OCI-LY7 (cell line): ENCODE results near the gene DCC. TPM values are rescaled to one million over a fixed set of nuclear protein-coding genes. Genes with fewer than 3 reads are reported as not detected.

Source experiments
- Bru-seq: library from RNA; stranded (reverse); fragments of 400-500 nt; gene quantifications from one replicate; lab custom pipeline; 2021; lab: Mats Ljungman, UMichigan
- BruChase-seq, 2 experiments: library from RNA; stranded (reverse); fragments of 400-500 nt; gene quantifications; one replicate each; lab custom pipeline; 2021; lab: Mats Ljungman, UMichigan
- BruUV-seq: library from RNA; stranded (reverse); fragments of 400-500 nt; replicated peaks from 2 replicates; lab custom pipeline; 2021; lab: Mats Ljungman, UMichigan
- CTCF ChIA-PET: fragments of 300-600 bp; sonication (Branson Sonifier 250); formaldehyde crosslinking; loops from one replicate; lab custom pipeline; 2022; ENCODE audit warnings: antibody characterized with exemption; ENCODE audit not compliant: unreplicated experiment; lab: Charles Lee
- POLR2A ChIA-PET: fragments of 300-600 bp; sonication (Branson Sonifier 250); formaldehyde crosslinking; loops from one replicate; lab custom pipeline; 2022; ENCODE audit warnings: antibody characterized with exemption; lab: Charles Lee
- DNase-seq: peaks from one replicate; pipeline ENCODE4 v3.0.0-alpha.2; 2015; ENCODE audit warnings: low spot score
- H2AFZ ChIP-seq: fragments of 200-600 bp; sonication (generic), shearing (Covaris generic); 2 replicates; pipeline ENCODE4 v1.6.1; 2014; ENCODE audit warnings: mild to moderate bottlenecking, antibody characterized with exemption, low read length, moderate library complexity
- H3K27ac ChIP-seq: fragments of 200-600 bp; sonication (generic); 2 replicates; pipeline ENCODE4 v1.5.1; 2014; ENCODE audit warnings: mixed run types, low read depth, mild to moderate bottlenecking, moderate library complexity, low read length, inconsistent platforms; ENCODE audit not compliant: poor library complexity, severe bottlenecking
- H3K36me3 ChIP-seq: fragments of 200-600 bp; sonication (generic); 2 replicates; pipeline ENCODE4 v1.6.1; 2014; ENCODE audit warnings: mild to moderate bottlenecking, antibody characterized with exemption, low read length, moderate library complexity, mixed read lengths; ENCODE audit not compliant: insufficient read depth
- H3K4me1 ChIP-seq: fragments of 200-600 bp; sonication (generic); 2 replicates; pipeline ENCODE4 v1.5.1; 2014; ENCODE audit warnings: mild to moderate bottlenecking, low read length; ENCODE audit not compliant: insufficient read depth, poor library complexity, severe bottlenecking
- H3K4me2 ChIP-seq: fragments of 200-600 bp; sonication (generic); 2 replicates; pipeline ENCODE4 v1.6.1; 2014; ENCODE audit warnings: mild to moderate bottlenecking, low read length
- H3K4me3 ChIP-seq: fragments of 200-600 bp; sonication (generic); 2 replicates; pipeline ENCODE4 v1.5.1; 2014; ENCODE audit warnings: mild to moderate bottlenecking, low read depth, low read length; ENCODE audit not compliant: poor library complexity, severe bottlenecking
- H3K79me2 ChIP-seq: fragments of 200-600 bp; sonication (generic); 2 replicates; pipeline ENCODE4 v1.6.1; 2016; ENCODE audit warnings: low read depth, mild to moderate bottlenecking, low read length, moderate library complexity, mixed read lengths; ENCODE audit not compliant: insufficient read depth
- H3K9me2 ChIP-seq: fragments of 200-600 bp; sonication (generic); 2 replicates; pipeline ENCODE4 v1.6.1; 2016; ENCODE audit warnings: mild to moderate bottlenecking, low read length, mixed read lengths; ENCODE audit not compliant: insufficient read depth
- H3K9me3 ChIP-seq: fragments of 200-600 bp; sonication (generic); 2 replicates; pipeline ENCODE4 v1.6.1; 2014; ENCODE audit warnings: mild to moderate bottlenecking, mixed run types, low read length, mixed read lengths
- H4K20me1 ChIP-seq: fragments of 200-600 bp; sonication (generic); 2 replicates; pipeline ENCODE4 v1.6.1; 2014; ENCODE audit warnings: mild to moderate bottlenecking, antibody characterized with exemption, low read length, moderate library complexity, mixed read lengths; ENCODE audit not compliant: insufficient read depth
- EZH2phosphoT487 ChIP-seq: fragments of 200-600 bp; sonication (generic); IDR thresholded peaks from 2 replicates; pipeline ENCODE4 v1.6.1; 2018; ENCODE audit warnings: low read depth, borderline replicate concordance, mild to moderate bottlenecking, mixed run types, antibody characterized with exemption, low read length, moderate library complexity, mixed read lengths
- intact Hi-C: fragments of 100-400 bp; cut with micrococcal nuclease; formaldehyde crosslinking; loops from one replicate; pipeline ENCODE4 v1.10.0; 2022; ENCODE audit not compliant: unreplicated experiment
- long read RNA-seq: library from polyadenylated mRNA; stranded (forward); transcript quantifications from one replicate; pipeline ENCODE4 v2.0.0, GENCODE V29; 2022
- total RNA-seq, 2 experiments: library from RNA; depleted of rRNA in 1 of 2; stranded (reverse); fragments of >200 nt in 1 of 2; shearing (Covaris generic) in 1 of 2; gene quantifications; 2 replicates each; pipeline ENCODE4 v1.2.3, GENCODE V29; 2014 to 2022
- TF ChIP-seq, protein P1 (sequence below): fragments of 200-600 bp; sonication (generic); conservative IDR thresholded peaks from 2 replicates; pipeline ENCODE4 v1.5.1; 2014; ENCODE audit warnings: mild to moderate bottlenecking, antibody characterized with exemption, low read length, moderate library complexity, mixed read lengths

DCC gene, protein sequence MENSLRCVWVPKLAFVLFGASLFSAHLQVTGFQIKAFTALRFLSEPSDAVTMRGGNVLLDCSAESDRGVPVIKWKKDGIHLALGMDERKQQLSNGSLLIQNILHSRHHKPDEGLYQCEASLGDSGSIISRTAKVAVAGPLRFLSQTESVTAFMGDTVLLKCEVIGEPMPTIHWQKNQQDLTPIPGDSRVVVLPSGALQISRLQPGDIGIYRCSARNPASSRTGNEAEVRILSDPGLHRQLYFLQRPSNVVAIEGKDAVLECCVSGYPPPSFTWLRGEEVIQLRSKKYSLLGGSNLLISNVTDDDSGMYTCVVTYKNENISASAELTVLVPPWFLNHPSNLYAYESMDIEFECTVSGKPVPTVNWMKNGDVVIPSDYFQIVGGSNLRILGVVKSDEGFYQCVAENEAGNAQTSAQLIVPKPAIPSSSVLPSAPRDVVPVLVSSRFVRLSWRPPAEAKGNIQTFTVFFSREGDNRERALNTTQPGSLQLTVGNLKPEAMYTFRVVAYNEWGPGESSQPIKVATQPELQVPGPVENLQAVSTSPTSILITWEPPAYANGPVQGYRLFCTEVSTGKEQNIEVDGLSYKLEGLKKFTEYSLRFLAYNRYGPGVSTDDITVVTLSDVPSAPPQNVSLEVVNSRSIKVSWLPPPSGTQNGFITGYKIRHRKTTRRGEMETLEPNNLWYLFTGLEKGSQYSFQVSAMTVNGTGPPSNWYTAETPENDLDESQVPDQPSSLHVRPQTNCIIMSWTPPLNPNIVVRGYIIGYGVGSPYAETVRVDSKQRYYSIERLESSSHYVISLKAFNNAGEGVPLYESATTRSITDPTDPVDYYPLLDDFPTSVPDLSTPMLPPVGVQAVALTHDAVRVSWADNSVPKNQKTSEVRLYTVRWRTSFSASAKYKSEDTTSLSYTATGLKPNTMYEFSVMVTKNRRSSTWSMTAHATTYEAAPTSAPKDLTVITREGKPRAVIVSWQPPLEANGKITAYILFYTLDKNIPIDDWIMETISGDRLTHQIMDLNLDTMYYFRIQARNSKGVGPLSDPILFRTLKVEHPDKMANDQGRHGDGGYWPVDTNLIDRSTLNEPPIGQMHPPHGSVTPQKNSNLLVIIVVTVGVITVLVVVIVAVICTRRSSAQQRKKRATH (N-terminal part only)
- total RNA-seq (2014; rRNA removed; shearing (Covaris generic)) (not detected in 2 replicates), total RNA-seq (2022) (not detected in 2 replicates), Bru-seq, nascent RNA (percentile 0 among the genes with signal in this experiment), BruChase-seq, experiment 1, labeled RNA remaining after a 6-hour chase (percentile 0 among the genes with signal in this experiment), BruChase-seq, experiment 2, labeled RNA remaining after a 2-hour chase (percentile 0 among the genes with signal in this experiment)
- long read RNA-seq: 0 reads

GRCh38 chr18:52339891-52340371 lies at the start of gene DCC:
Gene DCC (plus strand): TSS chr18:52340197. CDS start chr18:52340788, 591 bp downstream.
- intact Hi-C loops: no loop called here
- no peaks in the 10 kb centered on the region for H3K9me2 ChIP-seq
- BruUV-seq: no TSS peak
- no peak within 1 kb of the TSS for H3K4me2 ChIP-seq
- no peaks in the 10 kb centered on the region for H3K9me3 ChIP-seq
- H3K27ac ChIP-seq: no peak within 1 kb of the TSS
- TF ChIP-seq EZH2phosphoT487: no peak
- TF ChIP-seq, protein P1, sequence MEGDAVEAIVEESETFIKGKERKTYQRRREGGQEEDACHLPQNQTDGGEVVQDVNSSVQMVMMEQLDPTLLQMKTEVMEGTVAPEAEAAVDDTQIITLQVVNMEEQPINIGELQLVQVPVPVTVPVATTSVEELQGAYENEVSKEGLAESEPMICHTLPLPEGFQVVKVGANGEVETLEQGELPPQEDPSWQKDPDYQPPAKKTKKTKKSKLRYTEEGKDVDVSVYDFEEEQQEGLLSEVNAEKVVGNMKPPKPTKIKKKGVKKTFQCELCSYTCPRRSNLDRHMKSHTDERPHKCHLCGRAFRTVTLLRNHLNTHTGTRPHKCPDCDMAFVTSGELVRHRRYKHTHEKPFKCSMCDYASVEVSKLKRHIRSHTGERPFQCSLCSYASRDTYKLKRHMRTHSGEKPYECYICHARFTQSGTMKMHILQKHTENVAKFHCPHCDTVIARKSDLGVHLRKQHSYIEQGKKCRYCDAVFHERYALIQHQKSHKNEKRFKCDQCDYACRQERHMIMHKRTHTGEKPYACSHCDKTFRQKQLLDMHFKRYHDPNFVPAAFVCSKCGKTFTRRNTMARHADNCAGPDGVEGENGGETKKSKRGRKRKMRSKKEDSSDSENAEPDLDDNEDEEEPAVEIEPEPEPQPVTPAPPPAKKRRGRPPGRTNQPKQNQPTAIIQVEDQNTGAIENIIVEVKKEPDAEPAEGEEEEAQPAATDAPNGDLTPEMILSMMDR: no peak
- no peaks in the 10 kb centered on the region for H3K4me1 ChIP-seq
- H3K79me2 ChIP-seq: no peaks in the 10 kb centered on the region
- DNase-seq: no peak
- no peaks in the 10 kb centered on the region for H4K20me1 ChIP-seq
- H2AFZ ChIP-seq: no peak within 1 kb of the TSS
- CTCF ChIA-PET: no interaction called here
- POLR2A ChIA-PET: no interaction called here
- no peaks in the 10 kb centered on the region for H3K36me3 ChIP-seq
- no peak within 1 kb of the TSS for H3K4me3 ChIP-seq

- Histone ChIP-seq H4K20me1 (no peaks in the 10 kb centered on the region), H3K4me1 (no peaks in the 10 kb centered on the region), H3K9me2 (no peaks in the 10 kb centered on the region), H3K36me3 (no peaks in the 10 kb centered on the region), H3K79me2 (no peaks in the 10 kb centered on the region), H2AFZ (no peak overlapping the region), H3K4me2 (no peak overlapping the region), H3K27ac (no peak overlapping the region), H3K4me3 (no peak overlapping the region), H3K9me3 (no peaks in the 10 kb centered on the region)
- ChIA-PET POLR2A (interaction anchor here (0.7 kb wide), 1 partner anchor 377 kb away, joined by 3 read pairs; no protein-coding TSS in a partner anchor), CTCF (no interaction called here)
- intact Hi-C loops: no loop called here
- no TSS peak for BruUV-seq
- no peak for DNase-seq
- no peak for TF ChIP-seq EZH2phosphoT487
- TF ChIP-seq, protein P1: no peak
Observed at GRCh38 chr18:52310651-52311050, 29.3 kb upstream of the DCC start.
